Stimulated activated CD4-positive, alpha-beta T cell treated with anti-CD3 and anti-CD28 coated beads, Interleukin-4, amount 100 ng/mL, for 48 hours (primary cell): ENCODE measurements around the gene SPATA19.

Experiments
- DNase-seq, 2 donors: peaks; one replicate each; pipeline ENCODE4 v3.0.0-alpha.2; 2020; ENCODE audit warnings: low read depth in 2 of 2

SPATA19 gene

GRCh38 chr11:133818302-133818701 lies 27.0 kb downstream of the SPATA19 start:
- no peak for DNase-seq

- DNase-seq = no peak
Observed at GRCh38 chr11:133817449-133817848, 27.9 kb downstream of the SPATA19 start.

- DNase-seq = no peak
Observed at GRCh38 chr11:133816146-133816870, 29.0 kb downstream of the SPATA19 start.

GRCh38 chr11:133815636-133816035 lies 29.7 kb downstream of the SPATA19 start:
- DNase-seq = no peak

- DNase-seq = no peak
Observed at GRCh38 chr11:133814588-133815100, 30.7 kb downstream of the SPATA19 start.

GRCh38 chr11:133811850-133812685 lies 33.2 kb downstream of the SPATA19 start:
- DNase-seq = no peak

GRCh38 chr11:133810766-133811165 lies 34.5 kb downstream of the SPATA19 start:
- no peak for DNase-seq

GRCh38 chr11:133809569-133810491 lies 35.5 kb downstream of the SPATA19 start:
- DNase-seq = no peak

GRCh38 chr11:133808393-133809140 lies 36.7 kb downstream of the SPATA19 start:
- no peak for DNase-seq

GRCh38 chr11:133803026-133803425 lies 42.3 kb downstream of the SPATA19 start:
- DNase-seq = no peak

GRCh38 chr11:133801356-133801755 lies 44.0 kb downstream of the SPATA19 start:
- DNase-seq = no peak

GRCh38 chr11:133800666-133801065 lies 44.6 kb downstream of the SPATA19 start:
- no peak for DNase-seq

GRCh38 chr11:133797554-133797953 lies 47.8 kb downstream of the SPATA19 start:
- DNase-seq = no peak

GRCh38 chr11:133796043-133796795 lies 49.1 kb downstream of the SPATA19 start:
- DNase-seq = no peak

GRCh38 chr11:133795088-133795487 lies 50.2 kb downstream of the SPATA19 start:
- DNase-seq = no peak

GRCh38 chr11:133794205-133794604 lies 51.1 kb downstream of the SPATA19 start:
- no peak for DNase-seq

GRCh38 chr11:133793271-133794035 lies 51.9 kb downstream of the SPATA19 start:
- DNase-seq = no peak

- DNase-seq = no peak
Observed at GRCh38 chr11:133790995-133791394, 54.3 kb downstream of the SPATA19 start.
